T-cell (primary cell): ENCODE measurements around the gene DCP1B. TPM values are rescaled to one million over a fixed set of nuclear protein-coding genes. Genes with fewer than 3 reads are reported as not detected.

ENCODE experiments used
- ATAC-seq, 4 experiments: fragments of 200-7000 bp in 3 of 4; fragments of 150-1000 bp in 1 of 4; cut with Tn5 transposase; replicated peaks in 1 of 4; 1 replicate in 3 of 4; 2 replicates in 1 of 4; pipeline ENCODE4 v1.10.0; 2021; ENCODE audit warnings: moderate library complexity in 3 of 4, mild to moderate bottlenecking in 2 of 4, moderate number of reproducible peaks in 1 of 4
- CTCF ChIA-PET, 2 donors: fragments of 300-600 bp; sonication (Branson Sonifier 250); formaldehyde crosslinking; loops; one replicate each; lab custom pipeline; 2022; ENCODE audit warnings: antibody characterized with exemption in 2 of 2; lab: Charles Lee
- POLR2A ChIA-PET, 2 donors: fragments of 300-600 bp; sonication (Branson Sonifier 250); formaldehyde crosslinking; loops; one replicate each; lab custom pipeline; 2022; ENCODE audit warnings: antibody characterized with exemption in 2 of 2; lab: Charles Lee
- DNase-seq, 35 experiments: peaks; one replicate each; pipeline versions ENCODE4 v3.0.0 to v3.0.0-alpha.2; 2013 to 2023
- H3K27ac ChIP-seq: one replicate; pipeline ENCODE4 v1.5.1; 2013; ENCODE audit warnings: low read length
- H3K27me3 ChIP-seq, 2 experiments: replicated peaks in 1 of 2; 1 replicate in 1 of 2; 2 replicates in 1 of 2; pipeline versions ENCODE4 v1.6.1 to v1.7.0; 2013; ENCODE audit warnings: low read length in 1 of 2, mixed read lengths in 1 of 2; ENCODE audit not compliant: control insufficient read depth in 2 of 2, insufficient read depth in 2 of 2; ENCODE audit errors: extremely low read depth in 1 of 2
- H3K36me3 ChIP-seq, 2 donors: 1 replicate in 1 of 2; 2 replicates in 1 of 2; pipeline versions ENCODE4 v1.6.1 to v1.7.0; 2013; ENCODE audit warnings: low read length in 1 of 2; ENCODE audit not compliant: control insufficient read depth in 2 of 2, insufficient read depth in 1 of 2; ENCODE audit errors: extremely low read depth in 1 of 2
- H3K4me1 ChIP-seq, 2 experiments: 1 replicate in 1 of 2; 2 replicates in 1 of 2; pipeline versions ENCODE4 v1.6.1 to v1.7.0; 2013; ENCODE audit warnings: low read length in 2 of 2, mixed read lengths in 1 of 2; ENCODE audit not compliant: insufficient read depth in 2 of 2, control insufficient read depth in 1 of 2; ENCODE audit errors: extremely low read depth in 1 of 2
- H3K4me3 ChIP-seq, 2 donors: 1 replicate in 1 of 2; 2 replicates in 1 of 2; pipeline versions ENCODE4 v1.5.1 to v1.7.0; 2013; ENCODE audit warnings: mild to moderate bottlenecking in 2 of 2, low read length in 1 of 2, moderate library complexity in 1 of 2; ENCODE audit not compliant: control insufficient read depth in 1 of 2; ENCODE audit errors: extremely low read depth in 1 of 2
- H3K9me3 ChIP-seq: 2 replicates; pipeline ENCODE4 v1.7.0; 2013
- H3K27ac Mint-ChIP-seq, 2 donors: one replicate each; pipeline ENCODE4 v1.8.0; 2020 to 2021; ENCODE audit warnings: mild to moderate bottlenecking in 2 of 2, mixed read lengths in 2 of 2
- H3K27me3 Mint-ChIP-seq, 2 donors: one replicate each; pipeline ENCODE4 v1.8.0; 2021 to 2022; ENCODE audit warnings: mixed read lengths in 2 of 2
- H3K36me3 Mint-ChIP-seq: one replicate; pipeline ENCODE4 v1.8.0; 2021; ENCODE audit warnings: mixed read lengths
- H3K4me1 Mint-ChIP-seq, 3 donors: one replicate each; pipeline ENCODE4 v1.8.0; 2020 to 2022; ENCODE audit warnings: mixed read lengths in 3 of 3, mild to moderate bottlenecking in 1 of 3
- H3K4me3 Mint-ChIP-seq, 3 donors: one replicate each; pipeline ENCODE4 v1.8.0; 2020 to 2022; ENCODE audit warnings: mild to moderate bottlenecking in 3 of 3, mixed read lengths in 3 of 3, moderate library complexity in 3 of 3
- H3K9me3 Mint-ChIP-seq, 3 donors: one replicate each; pipeline ENCODE4 v1.8.0; 2020 to 2022; ENCODE audit warnings: mixed read lengths in 3 of 3
- WGBS: methylation state at CpG from one replicate; pipeline ENCODE4 v1.1.5; 2013; ENCODE audit warnings: missing lambda C conversion rate; ENCODE audit not compliant: insufficient coverage; 5-methylcytosine and 5-hydroxymethylcytosine counted together
- total RNA-seq, 35 experiments: library from RNA in 6 of 35; stranded (reverse) in 6 of 35; fragments of 120-200 nt in 1 of 35; gene quantifications; one replicate each; pipeline versions ENCODE4 v1.2.1 to v1.2.4 and lab custom pipeline; 2013 to 2026

Gene DCP1B
- total RNA-seq, 5 donors from 2014 or later (not counting 1 experiment from before 2014, with no cell fraction given) = 10.5 to 24.2 (median 20.3) TPM

- Mint-ChIP-seq H3K36me3 (no peaks in the 10 kb centered on the region), H3K27ac (no peak overlapping the region), H3K9me3 (peaks cover 0 to 9% (median under 1%) of the 10 kb centered on the region in 3 donors), H3K27me3 (peaks cover 7 to 17% of the 10 kb centered on the region in 2 donors), H3K4me3 (no peak overlapping the region), H3K4me1 (peaks cover 23 to 31% (median 25%) of the 10 kb centered on the region in 3 donors)
- CTCF ChIA-PET = no interaction called here
- Histone ChIP-seq H3K9me3 (no peaks in the 10 kb centered on the region), H3K27me3 (peaks cover 0 to 32% of the 10 kb centered on the region in 2 experiments), H3K36me3 (no peaks in the 10 kb centered on the region), H3K4me3 (no peak overlapping the region), H3K4me1 (peaks cover 9 to 34% of the 10 kb centered on the region in 2 experiments), H3K27ac (no peak overlapping the region)
- ATAC-seq (no peak), DNase-seq (peak in 3 of 35 experiments; percentile 0 to 20 (median 7))
- POLR2A ChIA-PET = no interaction called here
- WGBS = 93% methylated on average over 4 of the region's 16 CpGs
These were observed 92.4 kb downstream of the DCP1B start for GRCh38 chr12:1911598-1912575.

- peaks cover 7 to 14% of the 10 kb centered on the region in 2 donors for H3K27me3 Mint-ChIP-seq
- Histone ChIP-seq H3K9me3 (no peaks in the 10 kb centered on the region), H3K4me1 (peaks cover 0 to 20% of the 10 kb centered on the region in 2 experiments), H3K36me3 (no peaks in the 10 kb centered on the region), H3K27me3 (peaks cover 0 to 25% of the 10 kb centered on the region in 2 experiments), H3K4me3 (no peak overlapping the region), H3K27ac (no peak overlapping the region)
- peaks cover 11 to 18% (median 14%) of the 10 kb centered on the region in 3 donors for H3K4me1 Mint-ChIP-seq
- H3K36me3 Mint-ChIP-seq = no peaks in the 10 kb centered on the region
- H3K4me3 Mint-ChIP-seq = no peak overlapping the region
- ChIA-PET CTCF (no interaction called here), POLR2A (interaction anchor here in 1 of 2 donors (0.6 kb wide), 1 partner anchor 12 kb away, joined by 3 read pairs; no protein-coding TSS in a partner anchor)
- H3K9me3 Mint-ChIP-seq = peaks cover 3 to 22% (median 11%) of the 10 kb centered on the region in 3 donors
- H3K27ac Mint-ChIP-seq = no peak overlapping the region
- no peak for DNase-seq
- no CpG with 5 or more reads among the region's 3 CpGs for WGBS
- no peak for ATAC-seq
These were observed 93.8 kb downstream of the DCP1B start for GRCh38 chr12:1910468-1910867.

GRCh38 chr12:1908758-1909157 is 95.5 kb downstream of the DCP1B start:
- peaks cover 0 to 25% of the 10 kb centered on the region in 2 experiments for H3K27me3 ChIP-seq
- peaks cover 0 to 10% of the 10 kb centered on the region in 2 experiments for H3K4me1 ChIP-seq
- no peaks in the 10 kb centered on the region for H3K36me3 ChIP-seq
- Mint-ChIP-seq H3K36me3 (no peaks in the 10 kb centered on the region), H3K4me1 (peaks cover 4 to 11% (median 5%) of the 10 kb centered on the region in 3 donors), H3K27ac (no peak overlapping the region), H3K4me3 (peak overlapping the region in 1 of 3 donors; percentile 56), H3K9me3 (peaks cover 7 to 34% (median 19%) of the 10 kb centered on the region in 3 donors), H3K27me3 (peaks cover 7 to 12% of the 10 kb centered on the region in 2 donors)
- ATAC-seq (no peak), DNase-seq (peak in 1 of 35 experiments; percentile 0)
- H3K27ac ChIP-seq = no peak overlapping the region
- WGBS = 95% methylated on average over 13 of the region's 26 CpGs
- H3K4me3 ChIP-seq = no peak overlapping the region
- H3K9me3 ChIP-seq = peaks cover 3% of the 10 kb centered on the region
- ChIA-PET POLR2A (no interaction called here), CTCF (no interaction called here)

- Mint-ChIP-seq H3K27ac (no peak overlapping the region), H3K4me1 (peaks cover 4 to 11% (median 5%) of the 10 kb centered on the region in 3 donors), H3K4me3 (peak overlapping the region; percentile 66 to 80 (median 66)), H3K36me3 (no peaks in the 10 kb centered on the region), H3K9me3 (peaks cover 12 to 43% (median 25%) of the 10 kb centered on the region in 3 donors), H3K27me3 (peaks cover 7 to 12% of the 10 kb centered on the region in 2 donors)
- WGBS = 56% methylated on average over 54 of the region's 67 CpGs
- ATAC-seq = peak; percentile 16 to 72 (median 35)
- Histone ChIP-seq H3K4me3 (no peak overlapping the region), H3K4me1 (peaks cover 0 to 10% of the 10 kb centered on the region in 2 experiments), H3K36me3 (no peaks in the 10 kb centered on the region), H3K27ac (no peak overlapping the region), H3K9me3 (peaks cover 3% of the 10 kb centered on the region), H3K27me3 (peaks cover 0 to 25% of the 10 kb centered on the region in 2 experiments)
- ChIA-PET POLR2A (no interaction called here), CTCF (no interaction called here)
- DNase-seq = peak in 18 of 35 experiments; percentile 1 to 36 (median 23)
These were observed 96.3 kb downstream of the DCP1B start for GRCh38 chr12:1907652-1908611.

GRCh38 chr12:1906579-1906978 is 97.7 kb downstream of the DCP1B start:
- DNase-seq = peak in 1 of 35 experiments; percentile 2
- no peak for ATAC-seq
- peaks cover 16 to 55% (median 35%) of the 10 kb centered on the region in 3 donors for H3K9me3 Mint-ChIP-seq
- H3K27ac Mint-ChIP-seq = no peak overlapping the region
- peak overlapping the region in 1 of 3 donors; percentile 80 for H3K4me3 Mint-ChIP-seq
- Histone ChIP-seq H3K36me3 (no peaks in the 10 kb centered on the region), H3K4me1 (peaks cover 0 to 10% of the 10 kb centered on the region in 2 experiments), H3K9me3 (peaks cover 3% of the 10 kb centered on the region), H3K27ac (no peak overlapping the region), H3K27me3 (peaks cover 0 to 15% of the 10 kb centered on the region in 2 experiments), H3K4me3 (no peak overlapping the region)
- 100% methylated on average over 1 of the region's 3 CpGs for WGBS
- no peaks in the 10 kb centered on the region for H3K36me3 Mint-ChIP-seq
- peaks cover 11 to 13% of the 10 kb centered on the region in 2 donors for H3K27me3 Mint-ChIP-seq
- CTCF ChIA-PET = interaction anchor here in 1 of 2 donors (0.6 kb wide), 1 partner anchor 339 kb away, joined by 3 read pairs; no protein-coding TSS in a partner anchor
- POLR2A ChIA-PET = no interaction called here
- peaks cover 4 to 11% (median 5%) of the 10 kb centered on the region in 3 donors for H3K4me1 Mint-ChIP-seq
